ENCODE measurements around the gene KIF25.

DNA sequence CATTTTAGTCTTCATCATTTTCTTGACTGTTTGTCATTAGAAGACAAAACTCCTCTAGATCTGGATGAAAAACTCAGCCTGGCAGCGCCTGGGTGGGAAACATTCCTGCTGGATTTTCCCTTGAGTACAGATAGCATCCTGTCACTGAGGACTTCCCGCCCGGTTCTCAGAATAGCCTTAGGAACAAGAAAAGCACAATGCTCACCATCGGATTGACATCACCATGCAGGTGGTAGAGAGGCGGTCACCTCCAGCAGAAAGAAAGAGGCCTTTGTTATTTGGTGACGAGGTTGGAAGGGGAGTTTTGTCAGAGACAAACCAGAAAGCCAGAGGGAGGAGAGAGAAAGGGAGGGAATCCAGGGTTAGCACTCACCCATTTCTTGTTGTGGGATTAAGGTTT lies 39.8 kb downstream of the KIF25 start:
- TF ChIP-seq NR2C2 (CRISPR knock-in tag; IDR thresholded peaks at IDR 0.05) = no peak
- TF ChIP-seq, protein P1, sequence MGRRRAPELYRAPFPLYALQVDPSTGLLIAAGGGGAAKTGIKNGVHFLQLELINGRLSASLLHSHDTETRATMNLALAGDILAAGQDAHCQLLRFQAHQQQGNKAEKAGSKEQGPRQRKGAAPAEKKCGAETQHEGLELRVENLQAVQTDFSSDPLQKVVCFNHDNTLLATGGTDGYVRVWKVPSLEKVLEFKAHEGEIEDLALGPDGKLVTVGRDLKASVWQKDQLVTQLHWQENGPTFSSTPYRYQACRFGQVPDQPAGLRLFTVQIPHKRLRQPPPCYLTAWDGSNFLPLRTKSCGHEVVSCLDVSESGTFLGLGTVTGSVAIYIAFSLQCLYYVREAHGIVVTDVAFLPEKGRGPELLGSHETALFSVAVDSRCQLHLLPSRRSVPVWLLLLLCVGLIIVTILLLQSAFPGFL (CRISPR knock-in tag; IDR thresholded peaks at IDR 0.05; ENCODE audit: borderline replicate concordance) = no peak
- TF ChIP-seq, protein P2, sequence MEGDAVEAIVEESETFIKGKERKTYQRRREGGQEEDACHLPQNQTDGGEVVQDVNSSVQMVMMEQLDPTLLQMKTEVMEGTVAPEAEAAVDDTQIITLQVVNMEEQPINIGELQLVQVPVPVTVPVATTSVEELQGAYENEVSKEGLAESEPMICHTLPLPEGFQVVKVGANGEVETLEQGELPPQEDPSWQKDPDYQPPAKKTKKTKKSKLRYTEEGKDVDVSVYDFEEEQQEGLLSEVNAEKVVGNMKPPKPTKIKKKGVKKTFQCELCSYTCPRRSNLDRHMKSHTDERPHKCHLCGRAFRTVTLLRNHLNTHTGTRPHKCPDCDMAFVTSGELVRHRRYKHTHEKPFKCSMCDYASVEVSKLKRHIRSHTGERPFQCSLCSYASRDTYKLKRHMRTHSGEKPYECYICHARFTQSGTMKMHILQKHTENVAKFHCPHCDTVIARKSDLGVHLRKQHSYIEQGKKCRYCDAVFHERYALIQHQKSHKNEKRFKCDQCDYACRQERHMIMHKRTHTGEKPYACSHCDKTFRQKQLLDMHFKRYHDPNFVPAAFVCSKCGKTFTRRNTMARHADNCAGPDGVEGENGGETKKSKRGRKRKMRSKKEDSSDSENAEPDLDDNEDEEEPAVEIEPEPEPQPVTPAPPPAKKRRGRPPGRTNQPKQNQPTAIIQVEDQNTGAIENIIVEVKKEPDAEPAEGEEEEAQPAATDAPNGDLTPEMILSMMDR (IDR thresholded peaks at IDR 0.05) = no peak
- no peak for TF ChIP-seq ZBTB21 (CRISPR knock-in tag; IDR thresholded peaks at IDR 0.05; ENCODE audit: borderline replicate concordance)
- TF ChIP-seq, protein P3, sequence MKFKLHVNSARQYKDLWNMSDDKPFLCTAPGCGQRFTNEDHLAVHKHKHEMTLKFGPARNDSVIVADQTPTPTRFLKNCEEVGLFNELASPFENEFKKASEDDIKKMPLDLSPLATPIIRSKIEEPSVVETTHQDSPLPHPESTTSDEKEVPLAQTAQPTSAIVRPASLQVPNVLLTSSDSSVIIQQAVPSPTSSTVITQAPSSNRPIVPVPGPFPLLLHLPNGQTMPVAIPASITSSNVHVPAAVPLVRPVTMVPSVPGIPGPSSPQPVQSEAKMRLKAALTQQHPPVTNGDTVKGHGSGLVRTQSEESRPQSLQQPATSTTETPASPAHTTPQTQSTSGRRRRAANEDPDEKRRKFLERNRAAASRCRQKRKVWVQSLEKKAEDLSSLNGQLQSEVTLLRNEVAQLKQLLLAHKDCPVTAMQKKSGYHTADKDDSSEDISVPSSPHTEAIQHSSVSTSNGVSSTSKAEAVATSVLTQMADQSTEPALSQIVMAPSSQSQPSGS (CRISPR knock-in tag; IDR thresholded peaks at IDR 0.05; ENCODE audit: borderline replicate concordance, low read depth) = no peak
- no peak for TF ChIP-seq MYBL2 (CRISPR knock-in tag; IDR thresholded peaks at IDR 0.05)
- TF ChIP-seq, protein P4, sequence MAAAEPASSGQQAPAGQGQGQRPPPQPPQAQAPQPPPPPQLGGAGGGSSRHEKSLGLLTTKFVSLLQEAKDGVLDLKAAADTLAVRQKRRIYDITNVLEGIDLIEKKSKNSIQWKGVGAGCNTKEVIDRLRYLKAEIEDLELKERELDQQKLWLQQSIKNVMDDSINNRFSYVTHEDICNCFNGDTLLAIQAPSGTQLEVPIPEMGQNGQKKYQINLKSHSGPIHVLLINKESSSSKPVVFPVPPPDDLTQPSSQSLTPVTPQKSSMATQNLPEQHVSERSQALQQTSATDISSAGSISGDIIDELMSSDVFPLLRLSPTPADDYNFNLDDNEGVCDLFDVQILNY (CRISPR knock-in tag; IDR thresholded peaks at IDR 0.05) = no peak
- TF ChIP-seq, protein P5, sequence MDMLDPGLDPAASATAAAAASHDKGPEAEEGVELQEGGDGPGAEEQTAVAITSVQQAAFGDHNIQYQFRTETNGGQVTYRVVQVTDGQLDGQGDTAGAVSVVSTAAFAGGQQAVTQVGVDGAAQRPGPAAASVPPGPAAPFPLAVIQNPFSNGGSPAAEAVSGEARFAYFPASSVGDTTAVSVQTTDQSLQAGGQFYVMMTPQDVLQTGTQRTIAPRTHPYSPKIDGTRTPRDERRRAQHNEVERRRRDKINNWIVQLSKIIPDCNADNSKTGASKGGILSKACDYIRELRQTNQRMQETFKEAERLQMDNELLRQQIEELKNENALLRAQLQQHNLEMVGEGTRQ (CRISPR knock-in tag; IDR thresholded peaks at IDR 0.05) = no peak
- TF ChIP-seq ZNF416 (CRISPR knock-in tag; IDR thresholded peaks at IDR 0.05) = no peak
- TF ChIP-seq SP1 (CRISPR knock-in tag; conservative IDR thresholded peaks at IDR 0.05) = no peak

Measured in WTC11 (cell line).